PFSK-1 (cell line): ENCODE data around the gene NAV3.

Experiments used
- POLR2AphosphoS5 ChIP-seq: IDR thresholded peaks from 2 replicates; pipeline ENCODE4 v1.6.1; 2012; ENCODE audit warnings: low read depth, mild to moderate bottlenecking, control low read depth, low read length, moderate library complexity
- TAF1 ChIP-seq: IDR thresholded peaks from 2 replicates; pipeline ENCODE4 v1.6.1; 2012; ENCODE audit warnings: low read length, control low read depth, borderline replicate concordance; ENCODE audit not compliant: insufficient read depth
- TF ChIP-seq, protein P1 (sequence below), 2 experiments: IDR thresholded peaks; 2 replicates each; pipeline versions ENCODE4 v1.6.1 to v1.8.0; 2011 to 2012; ENCODE audit warnings: low read depth in 2 of 2, low read length in 2 of 2, control low read depth in 1 of 2, inconsistent platforms in 1 of 2, mild to moderate bottlenecking in 1 of 2, moderate library complexity in 1 of 2; ENCODE audit not compliant: insufficient read depth in 1 of 2

- no peak for TF ChIP-seq POLR2AphosphoS5
- TF ChIP-seq, protein P1, sequence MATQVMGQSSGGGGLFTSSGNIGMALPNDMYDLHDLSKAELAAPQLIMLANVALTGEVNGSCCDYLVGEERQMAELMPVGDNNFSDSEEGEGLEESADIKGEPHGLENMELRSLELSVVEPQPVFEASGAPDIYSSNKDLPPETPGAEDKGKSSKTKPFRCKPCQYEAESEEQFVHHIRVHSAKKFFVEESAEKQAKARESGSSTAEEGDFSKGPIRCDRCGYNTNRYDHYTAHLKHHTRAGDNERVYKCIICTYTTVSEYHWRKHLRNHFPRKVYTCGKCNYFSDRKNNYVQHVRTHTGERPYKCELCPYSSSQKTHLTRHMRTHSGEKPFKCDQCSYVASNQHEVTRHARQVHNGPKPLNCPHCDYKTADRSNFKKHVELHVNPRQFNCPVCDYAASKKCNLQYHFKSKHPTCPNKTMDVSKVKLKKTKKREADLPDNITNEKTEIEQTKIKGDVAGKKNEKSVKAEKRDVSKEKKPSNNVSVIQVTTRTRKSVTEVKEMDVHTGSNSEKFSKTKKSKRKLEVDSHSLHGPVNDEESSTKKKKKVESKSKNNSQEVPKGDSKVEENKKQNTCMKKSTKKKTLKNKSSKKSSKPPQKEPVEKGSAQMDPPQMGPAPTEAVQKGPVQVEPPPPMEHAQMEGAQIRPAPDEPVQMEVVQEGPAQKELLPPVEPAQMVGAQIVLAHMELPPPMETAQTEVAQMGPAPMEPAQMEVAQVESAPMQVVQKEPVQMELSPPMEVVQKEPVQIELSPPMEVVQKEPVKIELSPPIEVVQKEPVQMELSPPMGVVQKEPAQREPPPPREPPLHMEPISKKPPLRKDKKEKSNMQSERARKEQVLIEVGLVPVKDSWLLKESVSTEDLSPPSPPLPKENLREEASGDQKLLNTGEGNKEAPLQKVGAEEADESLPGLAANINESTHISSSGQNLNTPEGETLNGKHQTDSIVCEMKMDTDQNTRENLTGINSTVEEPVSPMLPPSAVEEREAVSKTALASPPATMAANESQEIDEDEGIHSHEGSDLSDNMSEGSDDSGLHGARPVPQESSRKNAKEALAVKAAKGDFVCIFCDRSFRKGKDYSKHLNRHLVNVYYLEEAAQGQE (IDR thresholded peaks at IDR 0.05; ENCODE audit: insufficient read depth in 1 of 2, low read depth in 2 of 2, low read length in 2 of 2): no peak
- no peak for TF ChIP-seq TAF1
Measured at GRCh38 chr12:78220811-78221210, 390.1 kb downstream of the NAV3 start.
